ENCODE data around the gene NDST1. TPM values are rescaled to one million over a fixed set of nuclear protein-coding genes. Genes with fewer than 3 reads are reported as not detected.

Gene NDST1
- total RNA-seq, 1 experiment from 2014 or later: 58.2 TPM

- in situ Hi-C loops (cut with HindIII; ENCODE audit: low pct_unique_long_range_greater_than_20kb, low sequenced_read_pairs): no loop called here
- DNase-seq (ENCODE audit: low read depth): no peak
Observed at GRCh38 chr5:150530951-150531588, 23.1 kb downstream of the NDST1 start.

GRCh38 chr5:150531686-150532085 lies 23.8 kb downstream of the NDST1 start:
- no peak for DNase-seq (ENCODE audit: low read depth)
- in situ Hi-C loops (cut with HindIII; ENCODE audit: low pct_unique_long_range_greater_than_20kb, low sequenced_read_pairs): no loop called here

DNA sequence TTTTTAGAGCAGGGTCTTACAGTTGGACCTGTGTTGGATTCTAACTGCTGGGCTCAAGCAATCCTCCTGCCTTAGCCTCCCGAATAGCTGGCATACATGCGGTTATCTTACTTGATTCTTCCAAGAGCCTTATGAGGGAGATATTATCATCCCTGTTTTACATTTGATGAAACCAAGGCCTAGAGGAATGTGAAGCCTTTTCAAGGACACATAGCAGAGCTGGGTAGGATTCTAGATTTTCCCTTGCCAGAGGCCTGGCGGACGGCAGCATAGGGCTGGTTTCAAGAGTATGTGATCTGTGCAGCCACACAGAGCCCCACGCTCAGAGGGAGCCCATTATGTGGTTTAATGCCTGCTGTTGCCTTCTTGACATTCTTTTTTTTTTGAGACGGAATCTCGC lies 24.2 kb downstream of the NDST1 start:
- in situ Hi-C loops (cut with HindIII; ENCODE audit: low pct_unique_long_range_greater_than_20kb, low sequenced_read_pairs): no loop called here
- no peak for DNase-seq (ENCODE audit: low read depth)

GRCh38 chr5:150532996-150533395 lies 25.1 kb downstream of the NDST1 start:
- in situ Hi-C loops (cut with HindIII; ENCODE audit: low pct_unique_long_range_greater_than_20kb, low sequenced_read_pairs): no loop called here
- no peak for DNase-seq (ENCODE audit: low read depth)

GRCh38 chr5:150534811-150535210 lies 26.9 kb downstream of the NDST1 start:
- in situ Hi-C loops (cut with HindIII; ENCODE audit: low pct_unique_long_range_greater_than_20kb, low sequenced_read_pairs): no loop called here
- no peak for DNase-seq (ENCODE audit: low read depth)

GRCh38 chr5:150535611-150536010 lies 27.7 kb downstream of the NDST1 start:
- no peak for DNase-seq (ENCODE audit: low read depth)
- in situ Hi-C loops (cut with HindIII; ENCODE audit: low pct_unique_long_range_greater_than_20kb, low sequenced_read_pairs): no loop called here

- no peak for DNase-seq (ENCODE audit: low read depth)
- in situ Hi-C loops (cut with HindIII; ENCODE audit: low pct_unique_long_range_greater_than_20kb, low sequenced_read_pairs): no loop called here
Observed at GRCh38 chr5:150538007-150538917, 30.3 kb downstream of the NDST1 start.

GRCh38 chr5:150539206-150539605 lies 31.3 kb downstream of the NDST1 start:
- no peak for DNase-seq (ENCODE audit: low read depth)
- in situ Hi-C loops (cut with HindIII; ENCODE audit: low pct_unique_long_range_greater_than_20kb, low sequenced_read_pairs): no loop called here

- in situ Hi-C loops (cut with HindIII; ENCODE audit: low pct_unique_long_range_greater_than_20kb, low sequenced_read_pairs): no loop called here
- no peak for DNase-seq (ENCODE audit: low read depth)
Observed at GRCh38 chr5:150540042-150540441, 32.1 kb downstream of the NDST1 start.

DNA sequence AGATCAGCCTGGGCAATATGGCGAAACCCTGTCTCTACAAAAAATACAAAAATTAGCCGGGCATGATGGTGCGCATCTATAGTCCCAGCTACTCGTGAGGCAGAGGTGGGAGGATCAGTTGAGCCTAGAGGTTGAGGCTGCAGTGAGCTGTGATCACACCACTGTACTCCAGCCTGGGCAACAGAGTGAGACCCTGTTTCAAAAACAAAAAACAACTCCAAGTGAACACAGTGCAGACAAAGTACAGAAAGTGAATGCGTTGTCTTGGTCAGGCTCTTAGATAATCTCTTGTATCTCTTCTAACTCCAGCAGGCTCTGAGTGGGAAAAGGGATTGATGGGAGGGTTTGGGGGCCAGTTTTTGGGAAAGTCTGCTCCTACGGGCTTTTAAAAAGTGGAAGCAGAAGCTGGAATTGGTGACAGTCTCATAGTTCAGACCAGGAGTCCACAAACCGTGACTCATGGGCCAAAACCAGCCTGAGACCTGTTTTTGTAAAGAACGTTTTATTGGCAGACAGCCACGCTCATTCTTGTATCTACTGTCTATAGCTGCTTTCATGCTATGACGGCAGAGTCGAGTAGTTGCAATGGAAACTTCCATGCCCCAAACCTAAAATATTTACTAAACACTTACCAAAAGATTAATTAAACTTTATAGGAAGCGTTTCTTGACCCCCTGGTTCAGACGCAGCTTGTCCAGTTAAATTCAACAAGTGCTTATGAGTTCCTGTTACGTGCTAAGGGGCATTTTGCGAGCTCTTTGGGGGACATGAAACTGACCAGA lies 32.9 kb downstream of the NDST1 start:
- in situ Hi-C loops (cut with HindIII; ENCODE audit: low pct_unique_long_range_greater_than_20kb, low sequenced_read_pairs): no loop called here
- no peak for DNase-seq (ENCODE audit: low read depth)

GRCh38 chr5:150541397-150541675 lies 33.4 kb downstream of the NDST1 start:
- no peak for DNase-seq (ENCODE audit: low read depth)
- in situ Hi-C loops (cut with HindIII; ENCODE audit: low pct_unique_long_range_greater_than_20kb, low sequenced_read_pairs): no loop called here

- in situ Hi-C loops (cut with HindIII; ENCODE audit: low pct_unique_long_range_greater_than_20kb, low sequenced_read_pairs): no loop called here
- DNase-seq (ENCODE audit: low read depth): no peak
Observed at GRCh38 chr5:150541895-150542294, 34.0 kb downstream of the NDST1 start.

DNA sequence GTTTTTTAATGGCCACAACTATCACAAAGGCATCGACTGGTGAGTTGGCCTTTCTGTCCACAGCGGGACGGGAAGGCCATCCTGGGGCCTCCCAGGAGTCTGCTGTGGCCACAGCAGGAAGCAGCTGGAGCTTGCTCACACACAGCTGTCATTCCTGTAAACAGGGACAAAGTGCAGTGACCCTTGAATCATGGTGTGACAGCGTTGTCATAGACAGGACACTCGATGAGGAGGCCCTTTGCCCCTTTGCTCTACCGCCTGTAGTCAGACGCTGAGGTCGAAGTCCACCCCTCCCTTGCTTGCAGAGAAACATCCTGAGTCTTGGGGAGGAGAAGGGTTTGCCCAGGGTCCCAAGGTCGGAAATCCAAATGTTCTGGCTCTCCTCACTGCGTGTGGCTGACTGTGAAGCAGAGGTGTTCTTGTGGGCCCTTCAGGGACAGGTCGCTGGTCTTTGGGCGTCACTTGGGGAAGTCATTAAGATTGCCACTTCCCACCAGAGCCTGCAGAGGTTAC lies 35.1 kb downstream of the NDST1 start:
- DNase-seq (ENCODE audit: low read depth): no peak
- in situ Hi-C loops (cut with HindIII; ENCODE audit: low pct_unique_long_range_greater_than_20kb, low sequenced_read_pairs): no loop called here

- no peak for DNase-seq (ENCODE audit: low read depth)
- in situ Hi-C loops (cut with HindIII; ENCODE audit: low pct_unique_long_range_greater_than_20kb, low sequenced_read_pairs): no loop called here
Observed at GRCh38 chr5:150544611-150545219, 36.8 kb downstream of the NDST1 start.

GRCh38 chr5:150545246-150545645 lies 37.3 kb downstream of the NDST1 start:
- in situ Hi-C loops (cut with HindIII; ENCODE audit: low pct_unique_long_range_greater_than_20kb, low sequenced_read_pairs): no loop called here
- DNase-seq (ENCODE audit: low read depth): no peak

DNA sequence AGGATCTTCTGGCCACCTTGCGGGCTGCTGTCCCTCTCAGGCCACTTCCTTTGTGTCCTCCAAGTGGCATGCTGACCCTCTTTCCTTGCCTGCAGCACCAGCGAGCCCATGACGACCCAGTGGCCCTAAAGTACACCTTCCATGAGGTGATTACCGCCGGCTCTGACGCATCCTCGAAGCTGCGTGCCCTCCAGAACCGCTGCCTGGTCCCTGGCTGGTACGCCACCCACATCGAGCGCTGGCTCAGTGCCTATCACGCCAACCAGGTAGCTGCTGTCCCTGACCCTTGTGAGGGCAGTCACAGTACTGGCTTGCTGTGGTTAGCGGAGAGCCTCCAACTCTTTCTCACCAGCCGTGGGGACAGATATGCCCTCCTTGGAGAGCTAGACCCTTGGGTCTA lies 40.2 kb downstream of the NDST1 start:
- no peak for DNase-seq (ENCODE audit: low read depth)
- in situ Hi-C loops (cut with HindIII; ENCODE audit: low pct_unique_long_range_greater_than_20kb, low sequenced_read_pairs): no loop called here

- in situ Hi-C loops (cut with HindIII; ENCODE audit: low pct_unique_long_range_greater_than_20kb, low sequenced_read_pairs): loop anchor here (10.0 kb wide), 1 partner anchor 45 kb away; the partner anchor contains the start of gene NDST1
- no peak for DNase-seq (ENCODE audit: low read depth)
Observed at GRCh38 chr5:150549735-150550134, 41.8 kb downstream of the NDST1 start.

DNA sequence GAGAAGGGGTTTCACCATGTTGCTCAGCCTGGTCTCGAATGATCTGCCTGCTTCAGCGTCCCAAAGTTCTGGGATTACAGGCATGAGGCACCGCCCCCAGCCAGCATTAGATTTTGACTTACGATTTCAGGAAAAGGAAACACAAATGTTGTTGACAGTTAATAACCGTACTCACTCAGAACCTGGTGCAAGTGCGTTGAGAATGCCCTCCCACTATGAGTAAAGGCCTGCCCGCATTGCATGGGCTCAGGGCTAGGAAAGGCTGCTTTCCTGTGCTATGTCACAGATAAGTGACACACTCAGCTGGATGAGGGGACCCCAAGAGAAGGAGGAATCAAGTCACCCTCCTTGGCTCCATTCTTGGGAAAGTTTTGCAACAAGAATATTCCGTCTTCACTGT lies 42.4 kb downstream of the NDST1 start:
- no peak for DNase-seq (ENCODE audit: low read depth)
- in situ Hi-C loops (cut with HindIII; ENCODE audit: low pct_unique_long_range_greater_than_20kb, low sequenced_read_pairs): loop anchor here (10.0 kb wide), 1 partner anchor 45 kb away; the partner anchor contains the start of gene NDST1

All from Caki2 (cell line).